ENCODE data around the gene MAPK10. TPM values are rescaled to one million over a fixed set of nuclear protein-coding genes. Genes with fewer than 3 reads are reported as not detected.
"Not testable (repeated sequence)": the region's sequence is repeated elsewhere in the genome, so short reads cannot be mapped to it uniquely, and the experiment has no call there.

MAPK10 gene
- total RNA-seq, 1 donor from 2014 or later = 4.0 TPM

DNA sequence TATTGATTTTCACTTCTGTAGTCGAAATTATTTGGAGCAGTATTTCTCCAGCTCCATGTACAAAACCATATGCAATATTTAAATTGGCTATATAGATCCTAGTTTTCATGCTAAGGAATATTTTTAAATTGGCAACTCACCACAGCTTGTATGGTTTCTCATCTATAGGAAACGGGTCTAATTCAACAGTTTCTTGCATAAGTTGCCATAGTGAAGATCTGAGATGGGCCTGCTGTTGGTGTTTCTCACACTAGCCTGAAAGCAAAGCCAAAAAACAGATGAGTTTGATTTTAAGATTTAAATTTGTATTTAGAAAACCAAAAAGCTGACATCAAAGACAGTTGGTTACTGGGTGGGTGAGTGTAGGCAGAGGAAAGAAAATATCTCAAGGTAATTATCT is 5.5 kb downstream of the MAPK10 start:
- no peak for DNase-seq
- no peak for ATAC-seq (ENCODE audit: poor library complexity)
- intact Hi-C loops (cut with DNase I) = no loop called here

DNA sequence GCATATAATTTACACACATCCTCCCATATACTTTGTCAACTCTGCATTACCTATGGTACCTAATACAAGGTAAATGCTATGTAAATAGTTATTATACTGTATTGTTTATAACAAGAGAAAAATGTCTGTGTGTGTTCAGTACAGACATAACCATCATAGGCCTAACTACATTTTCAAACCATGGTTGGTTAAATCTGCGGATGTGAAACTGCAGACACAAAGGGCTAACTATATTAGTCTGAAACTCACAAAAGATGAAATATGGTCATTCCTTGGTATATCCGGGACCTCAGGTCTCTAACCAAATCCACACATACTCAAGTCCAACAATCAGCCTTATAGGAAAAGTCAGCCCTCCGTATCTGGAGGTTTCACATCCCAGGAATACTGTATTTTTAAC is 13.5 kb downstream of the MAPK10 start:
- intact Hi-C loops (cut with DNase I) = no loop called here
- DNase-seq = no peak
- ATAC-seq (ENCODE audit: poor library complexity) = no peak

DNA sequence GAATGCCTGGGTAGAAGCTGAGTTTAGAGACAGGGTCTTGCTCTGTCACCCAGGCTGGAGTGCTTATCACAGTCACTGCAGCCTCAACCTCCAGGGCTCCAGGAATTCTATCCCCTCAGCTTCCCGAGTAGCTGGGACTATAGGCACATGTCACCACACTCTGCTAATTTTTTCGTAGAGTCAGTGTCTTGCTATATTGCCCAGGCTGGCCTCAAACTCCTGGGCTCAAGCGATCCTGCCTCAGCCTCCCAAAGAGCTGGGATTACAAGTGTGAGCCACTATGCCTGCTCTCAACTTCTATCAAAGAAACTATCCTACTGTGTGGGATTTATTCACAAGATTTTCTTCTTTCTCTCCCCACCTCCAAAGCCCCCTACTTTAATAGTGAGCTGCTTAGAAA is 15.7 kb downstream of the MAPK10 start:
- ATAC-seq (ENCODE audit: poor library complexity) = no peak
- intact Hi-C loops (cut with DNase I) = no loop called here
- no peak for DNase-seq

DNA sequence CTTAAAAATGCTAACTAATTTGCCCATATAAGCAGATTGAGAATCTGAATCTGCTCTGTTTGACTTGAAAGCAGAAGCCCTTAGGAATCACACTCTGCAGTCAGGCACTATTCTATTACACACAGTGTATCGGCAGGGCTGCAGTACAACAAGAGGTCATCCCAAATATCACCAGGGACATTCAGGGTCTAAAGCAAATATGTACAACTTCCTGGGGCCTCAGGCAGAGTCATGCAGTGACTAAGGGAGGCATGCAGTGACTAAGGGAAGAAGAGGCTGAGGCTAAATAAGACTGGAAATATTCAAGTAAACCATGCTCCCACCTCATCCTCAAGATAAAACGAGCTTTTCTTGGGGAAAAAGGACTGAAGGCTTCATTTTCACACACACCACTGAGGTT is 20.9 kb downstream of the MAPK10 start:
- intact Hi-C loops (cut with DNase I) = no loop called here
- DNase-seq (no peak), ATAC-seq (ENCODE audit: poor library complexity) (peak; percentile 67)

DNA sequence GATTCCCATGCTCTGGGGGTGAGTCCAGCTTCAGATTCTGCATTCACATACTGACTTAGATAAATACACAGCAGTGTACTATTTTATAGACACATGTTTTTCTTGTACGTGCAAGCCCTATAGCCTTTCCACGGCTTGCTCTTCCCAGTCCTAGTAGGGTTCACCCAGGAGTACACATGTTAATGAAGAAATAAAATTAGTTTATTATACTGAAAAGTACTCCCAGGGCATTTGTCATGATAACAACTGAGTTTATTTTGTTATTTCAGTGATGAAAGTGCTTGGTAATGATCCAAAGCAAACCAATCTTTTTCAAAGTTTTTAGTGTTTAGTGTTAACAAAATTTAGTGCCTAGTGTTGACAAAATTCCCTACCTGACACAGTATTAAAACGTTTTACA is 21.3 kb downstream of the MAPK10 start:
- DNase-seq = no peak
- intact Hi-C loops (cut with DNase I) = no loop called here
- ATAC-seq (ENCODE audit: poor library complexity) = peak; percentile 27

DNA sequence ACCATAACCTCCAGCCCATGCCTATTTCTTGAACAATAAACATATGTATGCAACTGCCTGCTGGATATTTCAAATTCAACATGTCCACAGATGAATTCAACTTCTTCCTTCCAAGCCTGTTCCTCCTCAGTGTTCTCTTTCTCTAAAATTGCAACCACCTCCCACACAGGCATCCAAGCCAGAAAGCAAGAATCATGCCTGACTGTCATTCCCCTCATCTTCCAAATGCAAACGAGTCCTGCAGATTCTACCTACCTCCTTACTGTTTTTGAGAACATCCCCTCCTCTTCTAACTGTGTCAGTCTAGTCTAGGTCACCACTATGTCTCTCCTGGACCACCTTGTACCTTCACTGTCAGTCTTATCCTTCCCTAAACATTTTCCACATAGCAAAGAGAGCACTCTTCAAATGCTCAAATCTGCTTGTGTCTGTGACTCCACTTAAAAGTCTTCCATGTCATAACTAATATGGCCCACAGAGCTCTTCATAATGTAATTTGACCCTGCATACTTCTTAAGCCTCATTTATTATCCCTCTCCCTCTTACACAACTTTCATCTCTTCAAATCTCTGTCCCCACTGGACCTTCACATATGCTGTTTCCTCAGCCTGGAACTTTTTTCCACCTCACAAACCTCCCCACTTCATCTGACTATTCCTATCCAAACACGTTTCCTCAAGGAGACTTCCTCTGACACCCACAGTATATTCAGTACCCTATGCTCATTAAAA is 25.7 kb downstream of the MAPK10 start:
- no peak for DNase-seq
- intact Hi-C loops (cut with DNase I) = no loop called here
- ATAC-seq (ENCODE audit: poor library complexity) = no peak

DNA sequence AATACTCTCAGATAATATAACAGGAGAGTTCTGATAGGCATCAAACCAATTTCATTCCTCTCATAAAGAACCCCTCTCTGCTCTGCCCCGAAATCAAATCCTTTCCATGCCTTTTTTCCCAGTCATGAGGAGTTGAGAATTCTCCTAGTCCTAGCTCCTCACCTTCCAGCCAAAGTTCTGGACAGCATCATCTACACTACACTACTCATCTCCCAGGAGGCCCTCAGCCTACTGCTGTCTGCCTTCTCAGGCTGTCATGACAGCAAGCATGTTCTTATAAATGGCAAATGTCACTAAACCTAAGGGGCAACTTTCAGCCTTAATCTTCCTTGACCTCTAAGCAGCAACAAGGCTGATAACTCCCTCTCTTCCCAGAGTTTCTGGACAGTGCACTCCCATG is 26.6 kb downstream of the MAPK10 start:
- intact Hi-C loops (cut with DNase I) = no loop called here
- DNase-seq (no peak), ATAC-seq (ENCODE audit: poor library complexity) (no peak)

DNA sequence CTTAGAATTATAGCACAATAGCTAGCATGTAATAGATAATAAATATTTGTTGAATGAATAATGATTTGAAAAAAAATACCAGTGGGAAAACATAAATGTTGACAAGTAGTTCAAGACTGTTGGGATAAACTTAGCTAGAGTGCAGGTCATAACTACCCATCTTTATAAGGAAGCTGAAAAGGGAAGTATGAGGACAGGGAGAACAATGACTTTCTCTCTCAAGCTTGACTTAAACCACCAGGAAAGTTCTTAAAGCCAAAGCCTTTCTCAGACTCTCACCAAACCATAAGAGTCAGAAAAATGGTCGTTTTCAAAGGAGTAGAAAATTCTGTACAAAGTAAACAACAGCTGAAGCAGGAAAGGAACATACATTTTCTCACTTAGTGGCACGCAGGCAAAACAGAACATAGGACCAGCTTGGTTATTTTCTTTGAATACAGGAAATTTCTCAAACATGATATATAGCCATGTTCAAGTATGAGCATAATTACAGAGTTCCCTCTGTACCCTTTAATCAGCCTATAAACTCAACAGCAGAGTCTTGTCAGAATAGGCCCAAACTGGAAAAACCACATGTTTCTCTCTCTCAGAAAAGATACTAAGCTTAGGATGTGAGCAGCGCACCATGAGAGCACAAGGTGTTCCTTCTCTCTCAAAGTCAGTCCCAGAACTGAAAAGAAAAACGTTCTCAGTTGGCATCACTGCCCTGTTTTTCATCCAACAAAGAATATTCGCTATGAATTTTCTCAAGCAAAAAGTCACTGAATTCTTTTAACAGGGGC is 28.7 kb downstream of the MAPK10 start:
- intact Hi-C loops (cut with DNase I) = no loop called here
- DNase-seq = no peak
- no peak for ATAC-seq (ENCODE audit: poor library complexity)

DNA sequence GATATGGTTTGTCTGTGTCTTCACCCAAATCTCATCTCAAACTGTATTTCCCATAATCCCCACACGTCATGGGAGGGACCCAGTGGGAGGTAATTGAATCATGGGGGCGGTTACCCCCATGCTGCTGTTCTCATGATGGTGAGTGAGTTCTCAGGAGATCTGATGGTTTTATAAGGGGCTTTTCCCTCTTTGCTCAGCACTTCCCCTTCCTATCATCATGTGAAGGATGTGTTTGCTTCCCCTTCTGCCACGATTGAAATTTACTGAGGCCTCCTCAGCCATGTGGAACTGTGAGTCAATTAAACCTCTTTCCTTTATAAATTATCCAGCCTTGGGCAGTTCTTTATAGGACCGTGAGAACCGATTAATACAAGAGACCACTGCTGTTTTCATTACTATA is 29.4 kb downstream of the MAPK10 start:
- intact Hi-C loops (cut with DNase I); ATAC-seq (ENCODE audit: poor library complexity); DNase-seq: not testable (repeated sequence)

DNA sequence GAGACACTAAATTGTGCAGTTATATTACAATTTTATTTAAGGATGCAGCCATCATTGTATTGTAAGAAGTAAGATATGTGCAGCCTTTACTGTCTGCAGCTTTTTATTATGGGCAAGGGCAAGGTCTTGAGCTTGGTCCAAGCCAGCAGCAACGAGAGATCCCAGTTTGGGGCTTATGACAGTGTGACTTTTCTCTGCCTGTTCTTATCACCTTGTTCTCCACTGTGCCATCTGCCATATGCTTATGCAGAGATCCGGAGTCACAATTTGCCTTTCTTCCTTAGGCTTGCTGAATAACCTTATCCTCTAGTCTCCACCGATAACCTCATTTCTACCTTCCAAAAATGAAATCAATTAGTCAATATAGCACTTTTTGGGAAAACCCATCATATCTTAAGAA is 30.4 kb downstream of the MAPK10 start:
- DNase-seq (no peak), ATAC-seq (ENCODE audit: poor library complexity) (no peak)
- intact Hi-C loops (cut with DNase I) = no loop called here

DNA sequence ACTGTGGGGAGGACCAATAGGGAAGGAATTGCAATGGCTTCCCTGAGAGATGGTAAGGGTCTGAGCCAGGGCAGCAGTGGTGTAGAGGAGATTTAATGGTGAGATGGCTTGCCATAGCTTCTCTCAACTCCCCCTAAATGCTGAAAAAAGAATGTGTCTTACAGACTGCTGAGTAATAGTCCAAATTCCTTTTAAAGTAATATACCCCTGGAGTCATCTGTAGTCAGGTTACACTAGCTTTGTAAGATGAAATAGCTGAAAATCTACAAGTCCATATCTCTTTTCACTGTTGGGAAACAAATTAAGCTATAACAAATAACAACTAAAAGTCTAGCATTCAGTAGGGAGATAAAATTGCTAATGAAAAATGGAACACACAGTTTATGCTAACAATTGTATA is 33.5 kb downstream of the MAPK10 start:
- ATAC-seq (ENCODE audit: poor library complexity) = no peak
- no peak for DNase-seq
- intact Hi-C loops (cut with DNase I) = no loop called here

DNA sequence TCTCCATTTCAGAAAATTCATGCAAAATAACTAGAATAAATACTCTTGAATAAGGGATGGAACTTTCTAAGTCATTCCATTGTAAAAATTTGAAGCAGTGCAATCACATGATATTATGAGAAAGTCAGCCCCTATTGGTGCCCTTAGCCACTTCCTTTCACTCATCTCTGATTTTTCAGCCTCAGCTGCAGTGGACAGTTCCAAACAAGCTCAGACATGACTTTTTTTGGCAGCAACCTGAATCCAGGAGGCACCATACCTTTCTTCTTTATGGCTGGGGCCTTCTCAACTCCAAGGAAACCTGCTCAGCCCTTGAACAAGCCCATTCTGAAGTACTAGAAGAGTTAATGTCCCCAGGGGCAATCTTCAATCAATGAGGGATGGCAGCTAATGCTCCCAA is 40.5 kb downstream of the MAPK10 start:
- no peak for DNase-seq
- ATAC-seq (ENCODE audit: poor library complexity) = no peak

DNA sequence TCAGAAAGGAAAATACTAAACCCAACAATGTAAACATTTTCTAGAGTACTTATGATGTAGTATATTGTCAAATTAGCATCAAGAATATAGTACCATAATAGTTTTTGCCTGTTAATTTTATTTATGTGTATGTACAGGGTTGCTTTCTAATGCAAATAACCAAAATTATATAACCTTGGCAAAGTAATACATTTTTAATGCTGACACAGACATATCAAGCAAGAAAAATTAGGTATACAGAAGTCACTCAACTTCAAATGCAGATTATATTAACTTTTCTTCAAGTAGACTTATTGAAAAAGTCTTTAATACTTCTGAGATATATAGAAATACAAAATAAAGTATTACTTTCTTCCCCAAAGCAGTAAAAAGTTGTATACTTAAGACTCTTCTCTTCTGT is 44.3 kb downstream of the MAPK10 start:
- intact Hi-C loops (cut with DNase I) = no loop called here
- DNase-seq (no peak), ATAC-seq (ENCODE audit: poor library complexity) (no peak)

More for the DNA sequence above, 40.5 kb downstream of the MAPK10 start:
- intact Hi-C loops (cut with DNase I) = no loop called here

DNA sequence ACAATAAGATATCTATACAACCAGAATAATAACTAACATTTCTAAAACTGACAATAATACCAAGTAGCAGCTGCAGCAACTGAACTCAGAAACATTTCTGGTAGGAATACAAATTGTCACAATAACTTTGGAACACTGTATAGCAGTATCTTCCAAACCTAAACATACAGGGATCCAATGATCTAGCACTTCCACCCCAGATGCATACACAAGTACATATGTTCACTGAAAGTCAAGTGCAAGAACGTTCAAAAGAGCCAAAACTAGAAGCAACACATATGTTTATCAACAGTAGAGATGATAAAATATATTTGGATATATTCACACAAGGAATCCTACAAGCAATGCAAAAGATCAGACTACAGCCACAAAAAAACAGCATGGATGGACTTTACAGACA is 46.2 kb downstream of the MAPK10 start:
- intact Hi-C loops (cut with DNase I) = no loop called here
- ATAC-seq (ENCODE audit: poor library complexity) (no peak), DNase-seq (no peak)

DNA sequence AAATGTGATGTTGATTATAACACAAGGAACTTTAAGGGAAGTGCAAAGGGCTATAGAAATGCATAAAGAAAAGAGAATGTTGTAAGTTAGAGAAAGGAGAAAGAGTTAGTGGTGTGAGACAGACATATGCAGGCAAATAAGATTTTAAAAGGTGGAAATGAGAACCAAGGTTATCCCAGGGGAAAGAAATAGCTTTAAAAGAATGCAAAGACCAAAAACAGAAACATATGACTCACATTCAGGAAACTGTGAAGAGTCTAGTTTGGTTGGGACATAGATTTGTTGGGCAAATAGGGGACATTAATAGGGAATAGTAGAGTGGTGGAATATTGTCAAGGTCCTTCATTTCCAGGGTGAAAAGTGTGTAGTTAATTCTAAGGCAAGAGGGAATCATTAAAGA is 52.4 kb downstream of the MAPK10 start:
- DNase-seq = no peak
- ATAC-seq (ENCODE audit: poor library complexity) = no peak
- intact Hi-C loops (cut with DNase I) = no loop called here

DNA sequence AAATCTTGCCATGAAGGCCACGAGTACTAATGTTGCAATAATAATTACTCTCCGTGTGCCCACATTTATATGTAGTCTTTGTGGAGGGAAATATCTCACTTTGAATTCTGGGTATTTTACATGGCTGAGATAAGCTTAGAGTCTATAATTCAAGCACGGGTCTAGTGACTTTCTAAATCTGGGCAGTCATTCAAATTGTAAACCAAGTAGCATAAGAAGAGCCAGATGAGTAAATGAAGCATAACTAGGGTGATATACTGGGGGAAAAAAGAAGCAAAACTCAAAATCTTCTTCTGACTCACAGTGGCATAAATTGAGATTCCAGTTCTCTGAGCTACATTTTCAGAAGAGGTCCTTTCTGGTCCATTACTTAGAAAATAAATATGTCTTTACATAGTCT is 53.0 kb downstream of the MAPK10 start:
- DNase-seq (no peak), ATAC-seq (ENCODE audit: poor library complexity) (no peak)
- intact Hi-C loops (cut with DNase I) = no loop called here

DNA sequence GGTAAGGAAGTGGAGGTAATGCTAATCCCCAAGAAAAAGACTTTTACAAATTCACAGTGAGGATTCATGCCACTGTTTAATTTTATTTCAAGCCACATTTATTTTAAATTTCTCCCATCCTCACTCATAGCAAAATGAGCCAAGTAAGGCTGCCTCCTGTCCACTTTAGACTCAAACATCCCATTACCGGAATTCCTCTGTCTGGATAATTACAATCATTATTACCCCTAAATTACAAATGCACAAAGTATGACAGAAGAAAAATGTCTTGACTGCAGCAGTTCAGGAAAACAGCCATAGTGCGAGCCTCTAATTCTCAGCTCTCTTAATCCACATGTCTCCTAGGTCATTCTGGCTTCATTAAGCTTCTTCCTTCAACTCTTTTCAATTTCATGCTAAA is 57.0 kb downstream of the MAPK10 start:
- no peak for DNase-seq
- no peak for ATAC-seq (ENCODE audit: poor library complexity)
- intact Hi-C loops (cut with DNase I) = no loop called here

DNA sequence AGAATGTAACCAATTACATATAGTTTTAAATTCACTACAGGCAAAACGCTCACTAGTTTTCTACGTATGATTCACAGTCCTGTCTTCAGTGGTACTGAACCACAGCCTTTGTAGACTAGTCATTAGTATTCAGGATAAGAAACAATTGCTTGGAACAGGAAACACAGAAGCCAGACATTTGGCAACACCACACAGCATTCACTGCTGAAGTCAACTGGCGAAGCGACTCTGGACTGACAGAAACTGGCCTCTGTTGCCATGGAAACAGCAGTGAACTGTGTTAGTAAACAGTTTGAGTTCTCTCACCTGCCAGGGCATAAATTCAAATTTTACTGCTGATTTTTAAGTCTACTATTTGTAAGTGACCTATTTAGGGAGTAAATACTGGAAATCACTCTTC is 57.6 kb downstream of the MAPK10 start:
- DNase-seq (no peak), ATAC-seq (ENCODE audit: poor library complexity) (peak; percentile 60)
- intact Hi-C loops (cut with DNase I) = no loop called here

DNA sequence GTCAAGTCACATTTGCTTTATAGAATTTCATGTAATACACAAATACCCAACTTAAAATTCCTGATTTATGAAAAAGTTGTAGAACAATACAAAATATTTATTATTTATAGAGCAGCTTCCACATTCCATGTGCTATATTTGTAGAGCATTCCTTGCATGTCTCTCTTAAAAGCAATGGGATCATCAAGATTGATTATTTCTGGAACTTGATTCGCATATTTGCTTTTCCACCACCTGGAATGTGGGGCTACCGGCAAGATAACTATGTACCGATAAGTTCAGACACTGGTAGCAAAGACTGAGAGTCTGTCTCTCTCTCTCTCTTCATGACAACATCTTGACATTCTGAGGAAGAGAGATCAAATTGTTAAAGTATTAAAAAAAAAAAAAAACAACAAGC is 59.3 kb downstream of the MAPK10 start:
- no peak for DNase-seq
- no peak for ATAC-seq (ENCODE audit: poor library complexity)
- intact Hi-C loops (cut with DNase I) = no loop called here

DNA sequence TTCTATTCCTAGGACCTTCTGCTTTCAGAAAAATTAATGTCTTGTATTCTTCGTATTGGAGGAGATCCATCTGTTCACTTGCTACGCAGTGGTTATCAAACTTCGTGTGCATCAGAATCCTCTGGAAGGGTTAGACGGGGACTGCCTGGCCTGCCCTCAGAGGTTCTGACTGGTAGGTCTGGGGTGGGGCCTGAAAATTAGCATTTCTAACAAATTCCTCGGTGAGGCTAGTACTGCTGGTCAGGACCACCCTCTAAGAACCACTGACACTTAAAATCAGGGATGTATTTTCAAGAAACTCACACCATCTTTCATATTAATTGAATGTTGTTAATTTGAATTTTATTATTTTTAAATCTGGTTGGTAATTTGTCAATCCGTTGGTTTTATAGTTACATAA is 63.0 kb downstream of the MAPK10 start:
- no peak for DNase-seq
- ATAC-seq (ENCODE audit: poor library complexity) = no peak
- intact Hi-C loops (cut with DNase I) = no loop called here

DNA sequence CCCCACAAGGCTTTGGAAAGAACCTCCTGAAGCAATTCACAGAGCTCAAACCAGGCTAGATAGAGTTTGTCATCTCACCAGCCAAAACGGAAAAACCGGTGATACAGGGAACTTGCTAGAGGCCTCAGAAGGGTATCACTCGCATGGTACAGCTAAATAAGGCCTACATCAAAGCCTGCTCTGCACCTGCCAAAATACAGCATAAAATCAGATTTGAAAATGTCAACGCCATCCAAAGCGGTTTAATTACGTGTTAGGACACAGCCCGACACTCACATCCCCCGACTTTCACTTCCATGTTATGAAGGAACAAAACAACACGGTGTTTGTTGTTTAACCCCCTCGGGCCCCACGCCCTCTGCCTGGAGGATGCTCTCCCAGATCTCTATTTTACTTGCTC is 65.0 kb downstream of the MAPK10 start:
- intact Hi-C loops (cut with DNase I) = no loop called here
- DNase-seq (no peak), ATAC-seq (ENCODE audit: poor library complexity) (no peak)
